HG02870 (cell line): ENCODE results near the gene CFLAR.
A peak's percentile ranks its signal among the peaks of the same experiment; 100 is the strongest.
"Not testable (repeated sequence)": the region's sequence is repeated elsewhere in the genome, so short reads cannot be mapped to it uniquely, and the experiment has no call there.

ENCODE experiments used
- ATAC-seq: cut with Tn5 transposase; IDR thresholded peaks from one replicate; pipeline ENCODE4 v1.9.1; 2021; ENCODE audit warnings: mild to moderate bottlenecking, moderate library complexity; ENCODE audit not compliant: unreplicated experiment

CFLAR gene

DNA sequence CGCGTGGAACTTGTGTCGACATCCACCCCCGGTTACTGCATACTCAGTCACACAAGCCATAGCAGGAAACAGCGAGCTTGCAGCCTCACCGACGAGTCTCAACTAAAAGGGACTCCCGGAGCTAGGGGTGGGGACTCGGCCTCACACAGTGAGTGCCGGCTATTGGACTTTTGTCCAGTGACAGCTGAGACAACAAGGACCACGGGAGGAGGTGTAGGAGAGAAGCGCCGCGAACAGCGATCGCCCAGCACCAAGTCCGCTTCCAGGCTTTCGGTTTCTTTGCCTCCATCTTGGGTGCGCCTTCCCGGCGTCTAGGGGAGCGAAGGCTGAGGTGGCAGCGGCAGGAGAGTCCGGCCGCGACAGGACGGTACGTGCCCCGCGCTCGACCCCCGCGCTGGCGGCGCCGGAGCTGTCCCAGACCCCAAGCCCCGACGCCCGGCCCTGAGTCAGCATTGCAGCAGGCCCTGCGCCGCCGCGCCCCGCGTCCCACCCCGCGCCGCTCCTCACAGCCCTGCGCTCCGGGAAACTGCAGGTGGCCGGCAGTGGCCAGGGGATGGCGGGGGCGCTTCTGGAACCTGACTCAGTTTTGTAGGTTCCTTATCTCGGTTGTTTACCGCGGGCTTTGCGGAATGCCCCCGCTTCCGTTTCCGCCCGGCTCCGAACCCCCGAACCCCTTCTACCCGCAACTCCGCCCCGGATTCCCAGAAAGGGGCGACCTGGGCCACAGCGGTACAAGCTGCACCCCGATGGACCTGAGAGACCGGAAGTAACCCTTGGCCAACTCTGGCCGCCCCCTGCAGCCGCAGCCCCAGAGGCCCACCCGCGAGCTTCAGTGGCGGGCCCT, at the start of gene CFLAR:
Gene CFLAR, plus strand, starts transcription at position 50 of the 844 bp plus-strand sequence. CDS start 13,702 bp downstream, outside the sequence.
- peak; percentile 36 for ATAC-seq

DNA sequence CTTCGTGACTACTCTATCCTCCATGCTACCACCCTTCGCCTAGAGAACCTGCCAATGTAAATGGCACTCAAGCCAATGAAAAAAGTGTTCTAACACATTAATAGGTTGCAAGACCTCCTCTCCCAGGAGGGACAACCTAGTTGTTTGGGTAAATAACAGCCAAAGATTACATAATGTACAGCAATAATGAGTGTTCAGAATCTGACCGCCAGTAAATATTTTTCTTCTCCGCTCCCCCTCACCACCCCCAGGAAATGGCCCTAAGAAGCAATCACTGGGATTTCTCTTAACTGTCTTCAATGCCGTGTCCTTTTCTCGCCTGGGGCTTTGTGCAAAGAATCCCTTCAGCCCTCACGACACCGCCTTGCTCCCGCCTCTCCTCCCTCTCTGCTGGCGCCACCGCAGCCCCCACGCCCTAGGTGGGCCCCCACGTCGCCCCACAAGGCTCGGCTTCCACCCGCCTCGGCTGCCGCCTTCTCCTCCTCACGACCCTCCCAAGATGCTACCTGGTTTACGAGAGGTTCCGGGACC, 45.0 kb upstream of the CFLAR start:
- peak; percentile 17 for ATAC-seq

DNA sequence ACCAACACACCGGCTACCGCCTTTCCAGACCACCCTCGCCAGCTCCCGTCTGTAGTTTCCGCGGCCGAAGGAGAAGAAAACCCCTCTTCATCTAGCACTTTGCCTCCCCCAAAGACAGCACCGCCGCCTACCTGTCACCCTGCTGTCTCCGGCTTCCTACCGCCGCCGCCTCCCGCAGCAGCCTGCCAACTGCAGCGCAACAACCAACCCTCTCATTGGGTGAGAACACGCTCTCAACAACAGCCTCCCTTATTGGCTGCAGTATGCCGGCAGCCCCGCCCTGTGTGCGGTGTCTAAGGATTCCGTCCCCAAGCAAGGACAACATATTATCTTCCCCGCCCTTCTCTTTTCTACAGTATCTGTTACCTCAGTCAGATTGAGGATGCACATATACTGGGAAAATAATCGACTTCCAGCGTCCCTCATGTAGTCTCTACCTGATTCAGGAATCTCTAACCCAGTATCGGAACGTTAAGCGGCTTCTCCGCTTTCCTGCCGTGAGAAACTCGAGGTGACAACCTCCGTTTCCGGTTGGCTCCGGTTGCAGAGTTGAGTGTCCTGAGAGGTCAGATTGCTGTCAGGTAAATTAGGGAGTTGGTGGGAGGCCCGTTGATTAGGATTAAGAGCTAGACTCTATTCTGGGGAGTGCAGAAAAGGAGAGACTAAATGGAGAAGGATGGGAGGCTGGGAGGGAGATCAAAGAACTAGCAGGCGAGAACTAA, 44.3 kb upstream of the CFLAR start, which contains the start of the genes HYCC2 and NDUFB3:
Gene HYCC2, minus strand, starts transcription at position 193 of the 722 bp plus-strand sequence. CDS start 47,662 bp downstream, outside the sequence.
Gene NDUFB3, plus strand, starts transcription at position 523 of the 722 bp plus-strand sequence. CDS start 6,882 bp downstream, outside the sequence.
- ATAC-seq, result peak; percentile 98

DNA sequence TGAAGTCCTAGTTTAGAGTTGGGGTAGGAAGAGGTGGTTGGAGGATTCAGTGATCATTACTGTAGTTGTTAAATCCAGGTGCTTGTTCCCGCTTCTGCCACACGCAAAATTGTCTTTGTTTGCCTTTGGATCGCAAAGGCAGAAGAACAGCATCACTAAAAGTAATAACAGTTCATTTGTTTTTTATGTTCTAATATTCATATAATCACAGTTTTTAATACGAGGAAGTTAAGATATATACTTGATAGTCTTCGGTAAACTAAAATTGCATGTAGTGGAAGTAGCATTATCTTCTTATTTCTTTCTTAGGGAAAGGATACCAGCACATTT, 43.8 kb upstream of the CFLAR start:
- ATAC-seq, result no peak

DNA sequence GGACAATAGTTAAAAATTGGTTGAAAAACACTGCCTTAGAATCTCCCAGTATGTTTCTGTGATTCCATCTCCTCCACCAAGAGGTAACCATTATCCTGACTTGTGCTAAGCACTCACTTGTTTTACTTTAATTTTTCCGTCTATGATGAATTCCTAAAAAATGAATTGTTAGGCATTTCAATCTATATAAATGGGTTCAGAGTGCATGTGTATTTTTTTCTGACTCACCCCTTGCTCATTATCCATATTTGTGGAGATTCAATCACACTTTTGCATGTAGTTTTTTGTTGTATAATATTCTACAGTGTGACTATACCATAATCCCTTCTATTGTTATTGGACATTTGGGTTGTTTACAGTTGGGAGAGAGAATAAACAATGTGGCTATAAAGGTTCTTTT, 42.9 kb upstream of the CFLAR start:
- no peak for ATAC-seq

DNA sequence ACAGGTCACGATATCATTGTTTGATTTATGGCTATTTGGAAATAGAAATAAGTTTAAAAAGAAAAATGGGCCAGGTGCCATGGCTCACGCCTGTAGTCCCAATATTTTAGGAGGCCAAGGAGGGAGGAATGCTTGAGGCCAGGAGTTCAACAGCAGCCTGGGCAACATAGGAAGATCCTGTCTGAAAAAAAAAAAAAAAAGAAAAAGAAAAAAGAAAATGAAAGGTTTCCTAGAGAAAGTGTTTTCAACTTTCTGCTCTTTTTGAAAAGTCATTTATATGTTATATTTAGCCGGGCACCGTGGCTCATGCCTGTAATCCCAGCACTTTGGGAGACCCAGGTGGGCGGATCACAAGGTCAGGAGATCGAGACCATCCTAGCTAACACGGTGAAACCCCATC, 41.0 kb upstream of the CFLAR start:
- no peak for ATAC-seq

DNA sequence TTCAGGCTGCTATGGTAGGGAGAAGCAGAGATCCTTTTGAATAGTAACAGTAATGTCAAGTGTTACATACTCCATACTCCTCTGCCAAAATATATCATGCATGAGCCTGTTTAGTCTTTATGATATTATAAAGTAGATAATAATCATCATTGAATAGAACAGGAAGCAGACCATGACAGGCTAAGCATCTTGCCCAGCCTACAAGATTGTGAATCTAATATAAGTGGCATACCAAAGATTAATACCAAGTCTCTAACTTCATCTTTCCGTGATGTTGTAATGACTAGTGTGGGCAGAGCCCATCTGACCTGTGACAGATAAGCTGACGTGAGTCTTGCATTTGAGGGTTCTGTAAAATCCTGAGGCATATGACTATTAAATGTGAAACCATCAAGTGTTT, 31.1 kb upstream of the CFLAR start:
- no peak for ATAC-seq

DNA sequence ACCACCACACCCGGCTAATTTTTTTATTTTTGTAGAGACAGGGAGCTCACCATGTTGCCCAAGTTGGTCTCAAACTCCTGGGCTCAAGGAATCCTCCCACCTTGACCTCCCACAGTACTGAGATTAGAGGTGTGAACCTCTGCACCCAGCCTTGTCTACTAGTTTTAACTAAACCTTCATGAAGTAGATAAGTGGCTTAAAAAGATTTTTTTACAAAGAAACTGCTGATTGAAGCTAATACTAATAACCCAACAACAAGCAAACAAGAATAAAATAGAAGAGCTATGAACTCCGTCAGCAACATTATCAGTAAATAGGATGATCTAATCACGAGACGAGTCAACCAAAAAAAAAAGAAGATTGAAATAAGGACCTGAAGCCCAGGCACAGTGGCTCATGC, 25.4 kb upstream of the CFLAR start:
- ATAC-seq, result no peak

DNA sequence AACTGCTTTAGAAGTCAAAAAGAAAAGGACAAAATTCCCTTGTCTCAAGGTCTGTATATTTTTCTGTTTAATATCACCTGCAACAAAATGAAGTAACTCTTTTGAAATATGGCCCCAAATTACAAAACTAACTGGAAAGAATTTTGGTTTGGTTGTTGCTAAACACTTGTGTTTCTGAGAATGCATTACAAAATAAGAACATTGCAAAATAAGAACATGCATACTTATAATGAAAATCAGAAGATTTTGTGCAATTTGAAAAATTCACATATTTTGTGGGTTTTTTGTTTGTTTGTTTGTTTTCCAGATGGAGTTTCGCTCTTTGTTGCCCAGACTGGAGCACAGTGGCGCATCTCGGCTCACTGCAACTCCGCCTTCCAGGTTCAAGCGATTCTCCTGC, 22.4 kb upstream of the CFLAR start:
- no peak for ATAC-seq

DNA sequence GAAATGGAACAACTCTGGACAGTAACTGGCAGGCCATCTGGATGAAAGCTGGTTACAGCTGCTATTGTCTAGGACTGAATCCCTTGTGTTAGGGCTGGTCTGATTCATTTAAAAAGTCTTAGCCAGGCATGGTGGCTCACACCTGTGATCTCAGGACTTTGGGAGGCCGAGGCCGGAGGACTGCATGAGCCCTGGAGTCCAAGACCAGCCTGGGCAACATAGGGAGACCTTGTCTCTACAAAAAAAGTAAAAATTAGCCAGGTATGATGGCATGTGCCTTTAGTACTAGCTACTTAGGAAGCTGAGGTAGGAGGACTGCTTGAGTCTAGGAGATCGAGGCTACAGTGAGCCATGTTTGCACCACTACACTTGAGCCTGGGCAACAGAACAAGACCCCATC, 15.5 kb upstream of the CFLAR start:
- ATAC-seq, result no peak

DNA sequence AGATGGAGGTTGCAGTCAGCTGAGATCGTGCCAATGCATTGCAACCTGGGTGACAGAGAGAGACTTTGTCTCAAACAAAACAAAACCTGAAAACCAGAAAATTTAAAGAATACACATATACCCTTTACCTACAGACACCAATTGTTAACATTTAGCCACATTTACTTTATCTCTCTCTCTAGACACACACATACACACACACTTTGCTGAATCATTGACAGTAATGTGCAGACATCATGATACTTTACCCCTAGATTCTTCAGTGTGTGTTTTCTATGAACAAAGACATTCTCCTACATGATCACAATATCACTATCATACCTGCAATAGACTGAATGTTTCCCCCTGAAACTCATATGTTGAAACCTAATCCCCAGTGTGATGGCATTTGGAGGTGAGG, 10.2 kb upstream of the CFLAR start:
- no peak for ATAC-seq

DNA sequence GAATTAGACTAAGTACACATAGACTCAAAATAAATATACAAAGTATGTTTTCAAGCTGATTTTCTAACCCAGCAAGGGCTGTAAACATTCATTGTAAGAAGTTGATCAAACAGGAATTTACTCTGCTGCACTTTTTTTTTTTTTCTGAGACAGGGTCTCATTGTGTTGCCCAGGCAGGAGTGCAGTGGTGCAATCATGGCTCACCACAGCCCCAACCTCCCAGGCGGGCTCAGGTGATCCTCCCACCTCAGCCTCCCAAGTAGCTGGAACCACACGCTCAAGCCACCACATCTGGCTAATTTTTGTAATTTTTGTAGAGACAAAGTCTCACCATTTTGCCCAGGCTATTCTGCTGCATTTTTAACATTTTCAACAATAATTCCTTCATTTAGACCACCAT, 8.3 kb upstream of the CFLAR start:
- no peak for ATAC-seq

DNA sequence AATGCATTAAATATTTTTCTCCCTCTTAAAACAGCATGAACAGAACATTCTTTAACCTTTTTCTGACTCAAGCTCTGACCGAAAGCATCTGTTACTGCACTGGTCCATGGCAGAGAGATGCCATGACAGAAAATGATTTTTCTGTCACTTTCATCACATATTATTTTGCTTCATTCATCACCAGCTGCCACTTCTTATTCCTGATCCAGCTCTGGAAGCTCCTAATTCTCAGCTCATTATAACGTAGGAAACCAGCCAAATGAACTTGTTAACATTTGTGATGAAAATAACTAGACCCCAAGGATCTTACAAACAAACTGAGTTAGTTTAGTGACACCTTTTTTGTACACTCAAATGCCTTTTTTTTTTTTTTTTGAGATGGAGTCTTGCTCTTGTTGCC, 7.6 kb upstream of the CFLAR start:
- no peak for ATAC-seq

DNA sequence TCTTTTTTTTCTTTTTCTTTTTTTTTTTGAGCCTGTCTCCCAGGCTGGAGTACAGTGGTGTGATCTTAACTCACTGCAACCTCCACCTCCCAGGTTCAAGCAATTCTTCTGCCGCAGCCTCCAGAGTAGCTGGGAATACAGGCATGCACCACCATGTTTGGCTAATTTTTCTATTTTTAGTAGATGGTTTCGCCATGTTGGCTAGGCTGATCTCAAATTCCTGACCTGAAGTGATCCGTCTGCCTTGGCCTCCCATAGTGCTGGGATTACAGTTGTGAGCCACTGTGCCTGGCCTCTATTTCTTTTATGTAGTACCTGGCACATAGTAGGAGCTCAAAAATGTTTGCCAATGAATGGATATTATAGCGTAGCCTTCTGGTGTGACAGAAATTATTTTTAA, 6.8 kb upstream of the CFLAR start:
- no peak for ATAC-seq

DNA sequence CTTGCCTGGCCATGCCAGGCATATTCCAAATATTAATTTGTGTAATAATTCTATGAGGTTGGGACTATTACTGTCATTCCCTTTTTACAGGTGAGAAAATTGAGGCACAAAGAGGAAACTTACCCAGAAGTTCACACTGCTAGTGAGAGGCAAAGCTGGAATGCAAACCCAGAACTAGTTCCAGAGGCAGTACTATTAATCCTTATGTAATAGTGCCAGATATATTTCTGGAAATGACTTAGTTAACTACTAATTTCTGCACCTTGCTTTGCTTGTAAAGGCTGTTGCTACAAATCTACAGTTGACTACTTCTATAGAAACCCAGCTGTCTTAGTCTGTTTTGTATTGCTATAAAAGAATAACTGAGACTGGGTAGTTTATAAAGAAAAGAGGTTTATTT, 5.3 kb upstream of the CFLAR start:
- ATAC-seq, result no peak

DNA sequence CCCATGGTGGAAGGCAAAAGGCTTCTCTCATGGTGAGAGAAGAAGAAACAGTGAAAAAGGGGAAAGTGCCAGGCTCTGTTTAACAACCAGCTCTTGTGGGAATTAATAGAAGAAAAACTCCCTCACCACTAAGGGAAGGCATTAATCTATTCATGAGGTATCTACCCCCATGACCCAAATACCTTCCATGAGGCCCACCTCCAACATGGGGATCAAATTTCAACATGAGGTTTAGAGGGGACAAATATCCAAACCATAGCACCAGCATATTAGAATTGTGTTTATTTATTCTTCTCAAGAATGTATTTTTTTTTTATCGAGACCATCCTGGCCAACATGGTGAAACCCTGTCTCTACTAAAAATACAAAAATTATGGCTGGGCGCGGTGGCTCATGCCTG, 4.9 kb upstream of the CFLAR start:
- no peak for ATAC-seq

DNA sequence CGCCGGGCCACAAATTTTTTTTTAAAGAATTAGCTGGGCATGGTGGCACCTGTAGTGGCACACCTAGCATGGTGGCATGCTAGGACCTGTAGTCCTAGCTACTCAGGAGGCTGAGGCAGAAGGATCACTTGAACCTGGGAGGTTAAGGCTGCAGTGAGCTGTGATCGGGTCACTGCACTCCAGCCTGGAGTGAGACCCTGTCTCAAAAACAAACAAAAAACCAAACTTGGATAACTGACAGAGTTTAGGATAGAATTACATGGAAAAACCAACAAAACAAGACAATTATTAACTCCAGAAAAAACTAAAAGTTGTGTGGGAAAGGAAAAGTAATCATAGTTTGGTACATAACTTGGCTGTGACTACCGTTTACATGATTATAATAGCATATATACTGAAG, 1.6 kb upstream of the CFLAR start:
- ATAC-seq, result no peak

DNA sequence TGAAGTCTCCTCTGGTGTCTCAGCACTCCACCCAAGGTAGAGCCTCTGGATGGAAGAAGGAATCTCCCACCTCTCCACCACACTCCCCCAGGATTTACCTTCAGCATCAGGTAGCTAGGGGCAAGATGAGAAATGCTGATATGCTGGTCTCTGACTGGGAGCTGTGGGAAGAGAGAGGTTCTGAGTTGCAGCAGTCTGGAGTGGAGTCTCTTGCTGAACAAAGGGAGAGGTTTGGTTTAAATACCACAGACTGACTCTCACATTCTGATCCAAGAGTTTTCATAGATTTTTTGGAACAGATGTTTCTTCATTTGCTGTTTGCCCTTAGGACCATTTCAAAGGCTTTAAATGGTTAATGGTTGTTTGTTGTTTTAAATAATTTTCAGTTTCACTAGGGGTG, 1.1 kb upstream of the CFLAR start:
- ATAC-seq, result no peak

DNA sequence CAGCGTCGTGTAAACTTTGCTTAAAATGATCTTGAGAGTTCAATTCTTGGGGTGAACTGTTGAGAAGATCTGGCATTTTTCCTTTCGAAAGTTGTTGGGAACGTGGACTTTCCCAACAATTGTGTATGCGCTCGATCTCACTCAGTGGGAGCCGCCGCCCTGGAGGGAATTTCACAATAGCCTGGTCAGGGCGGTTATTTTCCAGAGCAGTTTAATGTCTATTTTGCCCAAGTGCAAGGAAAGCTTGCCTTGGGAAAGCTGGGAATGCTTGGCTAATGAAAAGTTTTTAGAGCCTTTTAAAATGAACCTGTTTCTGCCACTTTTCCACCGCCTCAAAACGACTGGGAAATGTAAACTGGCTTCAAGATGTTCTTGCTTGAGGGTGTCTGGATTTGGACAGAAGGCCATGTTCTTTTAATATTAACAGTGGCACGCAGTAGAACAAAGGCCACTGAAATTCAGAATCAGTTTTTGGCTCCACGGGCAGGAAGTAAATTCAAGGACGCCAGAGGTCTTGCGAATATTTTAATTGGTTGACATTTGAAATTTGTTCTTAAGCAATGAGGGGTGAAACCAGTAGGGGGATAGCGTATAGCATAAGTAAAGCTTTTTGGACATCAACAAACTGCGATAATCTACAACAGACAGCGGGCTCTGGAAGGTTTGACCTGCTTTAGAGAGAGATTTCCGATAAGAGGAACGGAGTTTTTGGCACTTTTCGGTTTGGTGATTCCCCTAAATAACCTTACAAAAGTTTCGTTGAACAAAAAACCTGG, 1.2 kb downstream of the CFLAR start:
- ATAC-seq, result no peak

DNA sequence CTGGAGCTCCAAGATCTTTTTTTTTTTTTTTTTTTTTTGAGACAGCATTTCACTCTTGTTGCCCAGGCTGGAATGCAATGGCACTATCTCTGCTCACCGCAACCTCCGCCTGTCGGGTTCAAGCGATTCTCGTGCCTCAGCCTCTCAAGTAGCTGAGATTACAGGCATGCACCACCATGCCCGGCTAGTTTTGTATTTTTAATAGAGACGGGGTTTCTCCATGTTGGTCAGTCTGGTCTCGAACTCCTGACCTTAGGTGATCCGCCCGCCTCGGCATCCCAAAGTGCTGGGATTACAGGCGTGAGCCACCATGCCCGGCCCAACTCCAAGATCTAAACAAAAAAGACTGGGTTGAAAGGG, 1.8 kb downstream of the CFLAR start:
- ATAC-seq, result not testable (repeated sequence)
